GM21360 (cell line): ENCODE results near the gene AP2M1.
"Not testable (repeated sequence)": the region's sequence is repeated elsewhere in the genome, so short reads cannot be mapped to it uniquely, and the experiment has no call there.

Experiments used
- ATAC-seq: cut with Tn5 transposase; IDR thresholded peaks from one replicate; pipeline ENCODE4 v1.9.1; 2021; ENCODE audit warnings: mild to moderate bottlenecking, moderate library complexity; ENCODE audit not compliant: unreplicated experiment

AP2M1 gene

DNA sequence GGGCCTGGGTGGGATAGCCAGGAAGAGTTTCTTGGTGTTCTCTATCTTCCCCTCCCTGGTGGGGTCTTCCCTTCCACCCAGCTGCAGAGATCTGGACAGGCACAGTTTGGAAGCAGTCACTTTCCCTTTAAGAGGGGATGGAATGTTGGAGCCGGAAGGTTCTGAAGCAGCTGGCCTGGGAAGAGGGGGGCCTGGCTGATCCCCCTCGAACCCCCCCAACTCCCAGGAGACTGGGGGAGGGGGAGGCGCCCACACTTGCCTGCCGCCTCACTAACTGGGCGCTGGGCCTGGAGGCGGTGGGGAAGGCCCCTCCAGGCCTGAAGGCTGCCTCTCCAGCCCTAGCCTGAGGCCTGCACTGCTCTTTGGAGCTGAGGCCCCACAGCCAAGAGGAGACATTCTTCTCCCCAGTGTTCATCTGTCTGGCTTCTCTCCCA is 18.1 kb upstream of the AP2M1 start:
- ATAC-seq = no peak

DNA sequence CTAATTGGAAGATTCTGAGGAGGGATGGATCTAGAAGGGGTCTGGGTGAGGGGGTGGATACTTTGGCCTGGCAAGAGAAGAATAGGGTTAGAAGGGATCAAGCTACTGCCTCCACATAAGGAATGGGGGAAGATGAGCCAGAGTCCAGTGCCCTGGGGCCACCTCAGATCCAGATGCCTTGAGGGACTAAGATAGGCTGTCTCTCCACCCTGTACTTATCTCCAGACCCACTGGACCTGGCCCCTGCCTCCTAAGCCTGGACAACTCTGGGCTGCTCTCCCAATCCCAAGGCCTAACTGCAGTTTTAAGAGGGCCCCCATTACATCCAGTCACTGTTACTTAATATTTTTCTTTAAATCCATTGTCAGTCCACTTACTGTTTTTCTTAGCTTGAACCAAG is 17.4 kb upstream of the AP2M1 start:
- ATAC-seq = no peak

DNA sequence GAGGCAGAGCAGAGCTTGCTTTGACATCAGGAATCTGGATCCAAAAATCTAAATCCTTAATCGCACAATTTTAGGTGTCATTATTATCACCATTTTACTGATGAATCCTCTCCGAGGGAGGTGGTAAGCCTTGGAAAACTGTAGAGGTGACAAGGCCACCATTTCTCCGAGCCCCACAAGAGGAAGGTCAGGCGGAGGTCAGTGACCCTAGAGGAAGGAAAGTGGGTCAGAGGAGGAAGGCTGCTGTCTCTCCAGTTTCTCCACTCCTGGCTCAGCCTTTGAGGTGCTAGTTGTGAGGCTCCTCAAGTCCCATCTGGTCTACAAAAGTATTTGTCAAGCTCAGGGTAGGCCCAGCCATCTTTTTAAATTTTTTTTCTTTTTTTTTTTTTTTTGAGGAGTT is 16.3 kb upstream of the AP2M1 start:
- no peak for ATAC-seq

DNA sequence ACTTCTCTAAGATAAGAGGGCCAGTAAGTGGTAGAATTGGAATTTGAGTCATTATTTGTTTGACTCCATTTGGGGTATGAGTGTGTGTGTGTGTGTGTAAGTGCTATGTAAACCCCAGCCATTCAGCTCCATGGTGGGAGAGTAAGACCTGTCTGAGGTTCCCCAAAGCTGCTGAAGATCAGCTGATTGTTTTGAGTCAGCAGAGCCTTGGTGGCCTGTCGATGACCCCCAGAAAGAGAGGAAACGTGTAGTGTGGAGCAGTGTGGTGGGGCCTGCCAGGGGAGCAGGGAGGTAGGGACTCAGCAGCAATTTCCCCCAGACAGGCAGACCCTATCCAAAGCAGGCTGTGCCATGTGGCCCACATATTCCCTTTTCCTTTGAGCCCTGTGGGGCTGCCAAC is 14.2 kb upstream of the AP2M1 start:
- ATAC-seq = no peak

DNA sequence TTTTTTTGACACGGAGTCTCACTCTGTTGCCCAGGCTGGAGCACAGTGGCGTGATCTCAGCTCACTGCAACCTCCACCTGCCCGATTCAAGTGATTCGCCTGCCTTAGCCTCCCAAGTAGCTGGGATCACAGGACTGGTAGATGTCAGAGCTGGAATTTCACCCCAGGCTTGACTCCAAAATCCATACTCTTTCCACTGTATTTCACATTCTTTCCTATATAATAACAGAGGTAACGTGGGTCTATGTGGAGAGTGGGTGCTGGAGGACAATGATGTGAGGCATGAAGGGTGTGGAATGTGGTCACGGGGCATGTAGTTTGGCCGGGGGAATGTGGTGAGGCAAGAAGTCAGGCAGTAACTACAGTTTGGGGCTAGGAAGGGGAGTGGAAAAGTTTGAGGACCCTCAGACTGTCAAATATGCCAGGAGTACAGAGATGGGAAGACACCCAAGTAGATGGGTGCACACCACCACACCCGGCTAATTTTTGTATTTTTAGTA is 12.0 kb upstream of the AP2M1 start:
- not testable (repeated sequence) for ATAC-seq

DNA sequence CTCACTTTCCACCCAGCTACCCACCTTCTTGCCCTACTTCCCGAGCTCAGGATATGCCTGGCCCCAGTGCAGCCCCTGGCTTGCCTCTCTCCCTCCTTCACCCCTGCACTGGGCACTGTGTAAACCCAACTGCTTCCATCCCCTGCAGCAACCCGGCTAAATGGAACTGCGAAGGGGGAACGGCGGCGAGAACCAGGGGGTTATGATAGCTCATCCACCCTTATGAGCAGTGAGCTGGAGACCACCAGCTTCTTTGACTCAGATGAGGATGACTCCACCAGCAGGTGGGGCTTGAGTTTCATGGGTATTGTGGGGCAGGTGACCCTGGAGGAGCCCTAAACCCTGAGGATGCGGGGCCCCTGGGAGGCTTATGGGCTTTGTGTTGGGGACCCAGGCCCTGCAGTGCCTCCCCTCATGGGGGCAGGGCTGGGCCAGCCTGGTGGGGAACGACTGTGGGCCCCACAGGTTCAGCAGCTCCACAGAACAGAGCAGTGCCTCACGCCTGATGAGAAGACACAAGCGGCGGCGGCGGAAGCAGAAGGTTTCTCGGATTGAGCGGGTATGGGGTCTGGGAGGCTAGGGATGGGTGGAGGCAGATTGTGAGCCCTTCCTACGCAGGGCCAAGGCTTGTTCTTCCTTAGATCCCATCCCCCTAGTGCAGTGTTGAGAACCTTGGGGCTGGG is 9.9 kb upstream of the AP2M1 start:
- no peak for ATAC-seq

DNA sequence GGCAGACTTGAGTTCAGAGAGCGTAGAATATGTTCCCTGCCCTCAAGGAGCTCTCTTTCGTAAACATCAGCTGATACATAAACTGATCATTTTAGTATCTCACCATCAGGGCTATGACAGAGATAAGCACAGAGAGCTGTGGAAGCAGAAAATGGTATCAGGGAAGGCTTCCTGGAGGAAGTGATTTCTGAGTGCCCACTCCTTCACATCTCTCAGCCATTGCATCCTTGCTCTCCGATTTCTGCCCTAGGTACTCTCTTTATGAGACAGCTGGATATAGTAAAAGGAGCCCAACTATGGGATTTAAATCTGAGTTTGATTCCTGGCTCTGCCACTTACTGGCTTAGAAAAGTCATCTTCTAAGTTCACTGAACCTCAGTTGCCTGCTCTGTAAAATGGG is 9.1 kb upstream of the AP2M1 start:
- ATAC-seq = no peak

DNA sequence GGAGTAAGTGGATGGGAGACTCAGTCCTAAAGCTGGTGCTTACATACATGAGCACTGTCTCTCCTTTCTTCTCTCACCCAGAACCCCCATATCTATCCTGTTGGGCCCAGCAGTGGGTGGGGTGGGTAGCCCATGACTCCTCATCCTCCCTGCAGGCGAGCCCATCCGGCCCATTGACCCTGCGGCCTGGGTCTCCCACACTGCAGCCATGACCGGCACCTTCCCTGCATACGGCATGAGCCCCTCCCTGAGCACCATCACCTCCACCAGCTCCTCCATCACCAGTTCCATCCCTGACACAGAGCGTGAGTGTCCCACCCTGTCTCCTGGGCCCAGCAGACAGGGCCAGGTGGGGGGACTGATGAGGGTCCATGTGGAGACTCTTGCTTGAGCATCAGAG is 8.0 kb upstream of the AP2M1 start:
- ATAC-seq = no peak

DNA sequence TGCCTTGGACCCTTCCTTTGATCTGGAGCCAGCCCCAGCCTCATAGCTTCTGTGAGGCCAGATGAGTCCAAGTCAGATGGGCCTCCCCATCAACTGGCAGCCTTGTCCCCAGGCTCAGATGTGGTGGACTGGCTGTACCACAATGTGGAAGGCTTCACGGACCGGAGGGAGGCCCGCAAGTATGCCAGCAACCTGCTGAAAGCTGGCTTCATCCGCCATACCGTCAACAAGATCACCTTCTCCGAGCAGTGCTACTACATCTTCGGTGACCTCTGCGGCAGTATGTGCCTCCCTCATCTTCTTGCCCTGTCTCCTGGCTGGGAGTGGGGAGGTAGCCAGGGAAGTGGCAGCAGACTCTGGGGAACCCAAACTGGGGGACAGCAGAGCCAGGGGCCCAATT is 6.9 kb upstream of the AP2M1 start:
- ATAC-seq = no peak

DNA sequence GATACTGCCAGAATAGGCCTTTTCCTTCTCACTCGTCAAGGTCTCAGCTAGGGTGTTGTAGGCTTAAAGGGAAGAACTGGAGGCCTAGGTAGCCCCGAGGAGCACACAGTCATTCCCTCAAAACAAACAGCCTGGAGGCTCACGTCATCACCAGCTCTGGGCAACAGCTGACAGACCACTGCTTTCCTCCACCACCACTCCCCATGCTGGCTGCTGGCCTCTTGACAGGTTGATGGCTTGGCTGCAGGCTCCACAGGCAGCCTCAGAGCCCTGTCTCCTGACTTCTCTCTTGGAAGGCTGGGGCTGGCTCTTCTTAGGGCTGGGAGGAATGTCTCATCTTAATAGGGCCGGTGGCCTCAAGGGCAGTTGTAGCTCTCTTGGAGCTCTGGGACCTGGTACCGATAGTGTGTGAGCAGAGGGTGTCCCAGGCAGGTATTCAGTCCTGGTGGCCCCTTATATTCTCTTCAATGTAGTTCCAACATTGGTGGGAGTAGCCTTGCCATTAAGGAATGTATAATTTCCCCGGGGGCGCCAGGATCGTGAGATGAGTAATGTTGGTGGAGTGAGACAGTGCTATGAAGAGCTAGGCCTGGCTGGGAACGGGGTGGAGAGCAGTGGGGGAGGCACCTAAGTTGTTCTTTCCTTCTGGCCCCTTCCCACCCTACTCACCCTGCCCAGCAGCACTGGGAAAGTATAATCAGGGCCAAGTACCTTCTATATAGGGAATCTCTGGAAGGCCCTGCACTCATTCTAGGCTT is 6.1 kb upstream of the AP2M1 start:
- ATAC-seq = no peak

DNA sequence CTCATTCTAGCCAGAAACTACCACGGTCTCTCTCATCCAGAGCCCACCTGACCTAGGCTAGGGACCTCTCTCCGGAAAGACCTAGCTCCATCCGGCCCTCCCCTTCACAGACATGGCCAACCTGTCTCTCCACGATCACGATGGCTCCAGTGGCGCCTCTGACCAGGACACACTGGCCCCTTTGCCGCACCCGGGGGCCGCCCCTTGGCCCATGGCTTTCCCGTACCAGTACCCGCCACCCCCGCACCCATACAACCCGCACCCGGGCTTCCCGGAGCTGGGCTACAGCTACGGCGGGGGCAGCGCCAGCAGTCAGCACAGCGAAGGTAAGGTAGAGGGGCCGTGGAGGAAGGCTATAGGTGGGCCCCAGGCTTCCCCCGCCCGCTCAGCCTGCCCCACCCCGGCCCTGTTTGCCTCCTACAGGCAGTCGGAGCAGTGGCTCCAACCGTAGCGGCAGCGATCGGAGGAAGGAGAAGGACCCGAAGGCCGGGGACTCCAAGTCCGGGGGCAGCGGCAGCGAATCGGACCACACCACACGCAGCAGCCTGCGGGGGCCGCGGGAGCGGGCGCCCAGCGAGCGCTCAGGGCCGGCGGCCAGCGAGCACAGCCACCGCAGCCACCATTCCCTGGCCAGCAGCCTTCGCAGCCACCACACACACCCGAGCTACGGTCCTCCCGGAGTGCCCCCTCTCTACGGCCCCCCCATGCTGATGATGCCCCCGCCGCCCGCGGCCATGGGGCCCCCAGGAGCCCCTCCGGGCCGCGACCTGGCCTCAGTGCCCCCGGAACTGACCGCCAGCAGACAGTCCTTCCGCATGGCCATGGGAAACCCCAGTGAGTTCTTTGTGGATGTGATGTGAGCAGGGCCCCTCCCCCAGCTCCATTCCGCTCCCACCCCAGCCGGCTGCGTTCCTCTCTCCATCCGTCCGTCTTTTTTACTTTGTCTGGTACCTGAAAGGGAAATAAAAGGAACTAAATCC is 4.5 kb upstream of the AP2M1 start:
- no peak for ATAC-seq

DNA sequence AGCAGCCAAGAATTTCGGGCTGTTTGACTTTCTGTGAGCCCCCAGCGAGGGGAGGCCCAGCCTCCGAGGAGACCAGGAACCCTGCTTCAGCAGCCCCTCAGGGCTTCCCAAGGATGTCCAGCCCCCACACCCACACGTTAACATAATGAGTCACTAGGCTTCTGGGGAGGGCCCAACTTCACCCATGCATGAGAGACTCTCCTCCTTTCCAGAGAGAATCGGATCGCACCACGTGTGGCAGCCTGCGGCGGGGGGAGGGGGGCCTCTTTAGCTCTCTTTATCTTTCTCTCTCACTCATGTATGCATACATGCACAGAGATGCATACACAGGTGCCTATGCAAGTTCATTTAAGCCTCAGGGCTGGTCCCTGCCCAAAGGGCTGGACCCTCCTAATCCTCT is 3.1 kb upstream of the AP2M1 start:
- ATAC-seq = no peak

DNA sequence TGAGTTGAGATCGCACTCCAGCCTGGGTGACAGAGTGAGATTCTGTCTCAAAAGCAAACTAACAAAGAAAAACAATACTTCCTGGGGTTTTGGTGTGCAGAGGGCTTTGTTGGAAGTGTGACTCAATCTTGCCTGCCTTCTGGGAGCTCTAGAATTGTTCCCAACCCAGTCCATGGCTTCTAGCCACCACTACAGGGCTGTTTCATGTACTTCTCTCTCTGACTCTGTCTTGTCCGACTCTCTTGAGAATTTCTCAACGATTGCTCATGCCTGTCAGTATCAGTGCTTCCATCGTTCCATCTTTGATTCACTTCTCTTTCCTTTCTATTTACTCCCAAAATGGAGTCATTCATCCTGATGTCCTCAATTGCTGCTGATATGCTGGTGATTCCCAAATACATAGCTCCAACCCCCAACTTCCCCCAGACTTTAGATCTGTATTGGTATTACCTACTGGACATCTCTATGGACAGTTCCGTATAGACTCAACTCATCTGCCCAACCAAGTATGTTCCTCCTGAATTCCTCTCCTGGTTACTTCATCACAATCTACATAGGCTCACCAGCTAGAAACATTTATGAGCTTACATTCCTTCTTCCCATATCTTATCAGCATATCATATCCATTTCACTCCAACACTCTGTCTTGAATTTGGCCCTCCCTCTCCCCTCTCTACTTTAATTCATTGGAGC is 1.8 kb upstream of the AP2M1 start:
- no peak for ATAC-seq

DNA sequence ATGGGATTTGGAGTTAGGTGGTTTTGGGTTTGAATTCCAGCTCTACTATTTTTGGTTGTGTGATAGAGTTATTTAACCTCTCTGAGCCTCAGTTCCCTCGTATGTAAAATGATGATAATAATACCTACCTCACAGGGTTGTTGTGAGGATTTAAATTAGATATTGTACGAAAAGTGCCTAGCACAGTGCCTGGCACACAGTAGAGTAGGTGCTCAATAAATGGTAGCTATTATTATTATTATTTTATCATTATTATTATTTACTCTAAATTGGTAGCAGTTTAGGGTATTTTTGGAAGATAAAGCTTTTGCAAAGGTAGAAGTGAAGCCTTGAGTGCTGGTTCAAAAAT is 1.3 kb upstream of the AP2M1 start:
- ATAC-seq = no peak

DNA sequence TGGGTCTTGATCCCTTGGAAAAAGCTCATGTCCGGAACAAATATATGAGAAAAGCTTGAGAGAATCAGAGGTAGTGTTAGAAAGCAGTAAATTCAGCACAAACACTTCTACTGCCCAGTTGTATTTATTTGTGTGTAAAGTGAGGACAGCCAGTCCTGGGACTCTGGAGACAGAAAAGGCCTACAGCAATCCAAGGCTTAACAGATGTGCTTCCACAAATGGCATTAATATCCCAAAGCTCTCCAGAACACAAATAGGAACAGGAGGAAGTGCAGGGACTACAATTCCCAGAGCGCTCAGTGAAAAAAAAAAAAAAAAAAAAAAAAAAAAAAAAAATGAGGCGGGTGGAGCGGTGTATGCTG is 390 bp upstream of the AP2M1 start:
- ATAC-seq = no peak

DNA sequence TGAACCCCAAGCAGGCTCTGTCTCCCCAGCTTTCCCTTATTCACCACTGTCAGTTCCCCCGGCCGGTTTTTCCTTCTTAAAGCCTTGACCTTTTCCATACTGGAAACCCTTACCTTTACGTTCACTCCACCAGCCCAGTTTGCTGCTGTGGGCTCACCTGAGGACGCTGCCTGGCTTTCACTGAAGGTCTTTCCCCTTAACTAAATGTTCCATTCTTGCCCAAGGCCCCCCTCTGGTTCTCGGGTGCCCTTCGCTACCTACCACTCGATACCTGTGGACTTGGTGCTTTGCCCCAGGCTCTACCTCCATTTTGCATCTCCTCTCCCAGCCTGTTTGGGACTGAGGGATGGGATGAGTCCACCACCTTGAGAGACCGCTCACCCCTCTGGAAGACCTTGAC is 851 bp downstream of the AP2M1 start:
- ATAC-seq = no peak

DNA sequence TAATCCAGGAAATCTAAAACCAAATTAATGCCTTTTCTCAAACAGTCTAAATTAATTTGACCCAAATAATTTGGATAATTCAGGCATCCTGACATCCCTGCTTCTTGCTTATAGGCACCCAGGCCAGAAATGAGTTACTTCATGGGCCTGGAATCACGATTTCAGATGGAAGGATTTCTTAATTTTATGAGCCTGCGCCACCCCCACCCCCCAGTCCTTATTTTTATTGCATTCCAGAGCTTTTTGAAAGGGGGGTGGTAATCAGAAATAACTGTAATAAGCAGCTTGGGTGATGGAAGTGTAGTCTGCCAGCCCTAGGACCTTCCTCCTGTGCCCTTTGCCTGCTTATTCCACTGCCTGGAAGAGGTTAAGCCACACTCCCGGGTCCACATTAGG is 1.3 kb downstream of the AP2M1 start:
- no peak for ATAC-seq

DNA sequence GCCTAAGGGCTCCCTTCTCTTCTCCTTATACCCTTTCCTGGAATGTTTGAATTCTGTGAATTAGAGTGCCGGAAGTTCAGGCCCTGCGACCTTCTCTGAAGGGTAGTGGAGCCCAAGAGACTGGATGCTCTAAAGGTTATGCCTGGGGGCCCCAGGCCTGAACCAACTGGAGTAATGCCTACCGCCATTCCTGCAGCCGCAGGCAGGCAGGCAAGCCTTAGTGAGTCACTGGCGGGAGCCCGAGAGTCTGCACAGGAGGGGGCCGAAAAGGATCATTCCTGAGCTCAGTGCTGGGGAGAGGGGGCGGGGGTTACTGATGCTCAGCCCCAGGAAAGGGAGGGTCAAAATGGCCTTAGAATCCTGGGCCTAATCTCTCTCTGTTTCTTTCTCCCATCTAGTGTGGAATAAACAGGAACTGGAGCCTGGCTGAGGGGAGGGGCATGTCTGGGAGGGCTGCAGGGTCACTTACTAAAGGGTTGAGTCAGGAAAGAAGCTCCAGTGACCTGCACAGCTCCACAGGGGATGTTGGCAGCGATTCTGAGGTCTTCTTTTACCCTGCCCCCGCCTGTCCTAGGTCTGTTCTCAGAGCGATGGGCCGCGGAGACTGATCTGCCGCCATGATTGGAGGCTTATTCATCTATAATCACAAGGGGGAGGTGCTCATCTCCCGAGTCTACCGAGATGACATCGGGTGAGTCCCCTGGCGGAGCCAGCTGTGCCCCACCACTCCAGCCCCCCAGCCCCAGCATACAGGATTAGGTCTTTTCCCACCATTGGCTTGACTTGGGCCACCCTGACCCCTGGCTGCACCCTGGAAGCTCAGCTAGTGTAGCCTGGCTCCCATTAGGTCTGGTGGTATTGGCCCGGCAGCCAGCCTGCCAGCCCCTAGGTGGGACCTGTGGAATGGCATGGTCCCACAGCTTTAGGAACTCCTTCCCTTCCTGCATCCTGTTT is 2.0 kb downstream of the AP2M1 start:
- ATAC-seq = no peak

DNA sequence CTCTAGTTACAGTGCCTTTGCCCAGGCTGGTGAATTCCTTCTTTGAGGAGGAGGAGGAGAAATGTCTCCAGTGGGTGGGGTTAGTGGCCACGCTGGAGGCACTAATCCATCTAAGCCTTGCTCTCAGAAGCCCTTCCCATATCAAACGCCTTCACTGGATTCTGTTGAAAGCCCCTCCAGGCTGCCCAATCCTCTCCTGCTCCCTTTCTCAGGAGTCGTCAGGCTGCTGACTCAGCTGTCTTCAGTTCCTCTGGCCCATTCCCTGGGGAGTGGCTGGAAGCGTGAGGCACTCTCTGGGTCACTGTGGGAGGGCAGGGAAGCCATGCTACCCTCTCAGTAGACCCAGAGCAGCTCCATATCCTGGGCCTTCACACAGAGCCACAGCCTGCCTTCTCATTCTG is 2.7 kb downstream of the AP2M1 start:
- ATAC-seq = no peak

DNA sequence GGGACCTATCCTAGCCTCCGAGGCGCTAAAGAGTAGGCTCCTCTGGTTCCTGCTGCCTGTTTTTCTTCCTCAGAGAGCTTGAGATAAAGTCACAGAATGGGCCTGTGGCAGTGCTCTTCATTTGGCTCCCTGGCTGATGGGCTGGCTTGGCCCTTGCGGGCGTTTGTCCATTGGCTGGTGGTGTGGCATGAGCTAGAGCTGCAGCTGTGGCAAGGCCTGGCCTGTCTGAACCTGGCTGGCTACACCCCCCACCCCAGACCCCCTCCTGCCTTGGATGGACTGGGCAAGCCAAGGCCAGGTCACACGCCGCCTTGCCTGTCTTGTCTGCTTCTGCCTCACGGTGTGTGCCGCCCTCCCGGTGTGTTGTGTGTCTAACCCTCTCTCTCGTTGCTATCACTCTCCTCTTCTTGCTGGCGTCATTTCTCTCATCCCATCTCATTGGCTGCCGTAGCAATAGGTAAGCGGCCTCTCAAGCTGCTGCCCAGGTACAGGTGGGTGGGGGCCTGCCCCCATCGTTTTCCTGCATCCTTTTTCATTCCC is 3.2 kb downstream of the AP2M1 start:
- ATAC-seq = no peak
